ENCODE measurements around the gene PRKAG2. TPM values are rescaled to one million over a fixed set of nuclear protein-coding genes. Genes with fewer than 3 reads are reported as not detected.

Gene PRKAG2
- total RNA-seq, 1 donor from 2014 or later = 22.6 TPM

DNA sequence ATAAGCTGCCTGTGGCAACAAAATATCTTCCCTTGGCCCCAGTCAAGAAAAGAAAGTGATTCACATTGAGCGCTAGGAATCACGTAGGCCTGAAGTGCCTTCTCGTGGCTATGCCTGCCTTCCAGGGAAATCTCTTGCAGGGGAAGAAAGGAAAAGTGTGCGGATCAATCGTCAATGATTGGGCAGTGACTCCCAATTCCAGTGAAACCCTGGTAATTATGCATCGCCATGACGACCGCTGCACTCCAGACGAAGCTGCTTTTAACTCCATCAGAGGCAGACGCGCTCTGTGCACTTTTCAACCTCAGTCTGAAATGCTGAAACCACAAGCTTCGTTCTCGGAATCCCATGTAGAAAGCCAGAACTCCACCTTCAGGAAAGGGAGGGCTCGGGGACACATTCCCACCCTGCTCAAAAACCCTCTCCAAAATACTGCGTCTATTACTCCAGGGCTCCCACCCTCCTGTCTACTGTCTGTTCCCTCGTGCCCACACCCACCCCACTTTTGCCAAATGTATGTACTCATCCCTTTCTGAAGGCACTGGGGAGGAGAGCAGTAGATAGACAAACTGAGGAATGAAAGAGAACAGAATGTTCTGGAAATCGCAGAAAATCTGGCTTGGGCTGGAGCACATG is 24.2 kb upstream of the PRKAG2 start:
- peak; percentile 40 for DNase-seq (ENCODE audit: low read depth)

DNA sequence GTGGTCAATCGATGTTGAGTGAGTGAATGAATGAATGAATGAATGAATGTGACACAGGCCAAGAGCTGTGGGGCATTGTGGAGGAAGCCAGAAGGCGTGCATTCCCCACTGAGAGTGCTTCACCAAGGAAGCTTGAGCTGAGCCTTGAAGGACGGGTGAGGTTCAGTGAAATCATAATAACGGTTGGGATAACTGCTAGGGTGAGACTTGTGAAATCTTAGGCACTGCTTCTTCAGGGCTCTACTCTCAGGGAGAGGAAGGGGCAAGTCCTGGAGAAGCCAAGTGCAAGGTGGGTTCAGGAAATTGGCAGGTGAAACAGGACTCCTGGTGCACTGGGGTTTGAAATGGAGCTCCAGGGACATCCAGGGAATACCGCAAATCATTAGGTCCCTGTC is 23.7 kb upstream of the PRKAG2 start:
- no peak for DNase-seq (ENCODE audit: low read depth)

DNA sequence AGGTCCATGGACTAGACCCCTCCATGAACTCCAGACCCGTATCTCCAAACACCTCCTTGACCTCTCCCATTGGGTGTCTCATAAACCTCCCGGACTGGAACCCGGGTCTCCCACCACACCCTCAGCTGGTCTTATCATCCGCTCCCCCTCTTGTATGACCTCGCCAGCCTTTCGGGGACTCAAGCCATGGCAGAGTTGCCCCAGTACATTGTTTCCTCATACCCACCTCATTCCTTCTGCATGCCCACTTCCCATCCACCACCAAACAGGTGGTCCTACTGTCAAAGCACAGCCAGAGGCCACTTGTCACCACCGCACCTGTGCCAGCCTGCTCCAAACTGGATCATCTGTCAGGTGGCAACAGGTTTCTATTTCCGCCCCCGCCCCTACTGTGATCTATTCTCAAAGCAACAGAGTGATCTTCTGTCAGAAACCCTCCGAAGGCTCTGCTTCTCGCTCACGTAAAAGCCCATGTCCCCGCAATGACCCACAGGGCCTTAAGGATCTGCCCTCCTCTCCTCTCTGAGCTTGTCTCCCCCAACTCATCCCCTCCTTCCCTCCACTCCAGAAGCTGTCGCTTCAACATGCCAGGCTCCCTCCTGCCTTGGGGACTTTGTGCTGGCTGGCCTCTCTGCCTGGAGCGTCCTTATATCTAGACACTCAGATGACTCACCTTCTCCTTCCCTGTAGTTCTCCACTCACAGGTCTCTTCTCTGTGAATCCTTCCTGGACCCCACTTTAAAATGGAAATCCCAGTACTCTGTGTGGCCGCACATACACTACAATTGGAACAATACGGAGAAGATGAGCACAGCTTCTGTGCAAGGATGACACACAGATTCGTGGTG is 22.8 kb upstream of the PRKAG2 start:
- DNase-seq (ENCODE audit: low read depth) = no peak

DNA sequence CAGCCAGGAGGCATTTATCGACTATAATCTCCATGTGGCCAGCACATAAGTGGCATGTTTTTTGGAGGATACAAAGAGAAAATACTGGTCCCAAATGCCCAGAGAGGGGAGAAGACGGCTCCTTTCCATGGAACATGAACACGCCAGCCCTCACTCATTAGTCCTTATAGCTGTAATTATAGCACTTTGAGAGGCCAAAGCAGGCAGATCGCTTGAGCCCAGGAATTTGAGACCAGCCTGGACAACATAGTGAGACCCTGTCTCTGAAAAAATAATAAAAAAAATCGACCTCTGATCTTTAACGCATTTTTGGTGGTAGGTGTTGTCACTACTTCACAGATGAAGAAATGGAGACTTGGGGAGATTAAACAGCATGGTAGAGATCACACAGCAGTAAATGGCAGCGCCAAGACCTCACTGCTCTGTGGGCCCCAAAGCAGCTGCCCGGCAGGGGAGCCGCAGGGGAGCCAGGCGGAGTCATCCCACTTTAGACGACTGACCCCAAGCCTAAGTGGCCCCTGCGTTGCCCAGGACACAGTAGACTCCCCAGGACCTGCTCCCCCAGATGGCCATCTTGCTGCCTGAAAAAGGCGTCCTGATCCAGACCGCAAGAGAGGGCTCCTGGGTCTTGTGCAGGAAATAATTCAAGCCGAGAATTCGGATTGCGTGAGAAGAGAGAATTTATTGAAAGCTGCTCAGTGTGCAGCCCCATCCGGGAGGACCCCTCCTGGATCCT is 21.2 kb upstream of the PRKAG2 start:
- no peak for DNase-seq (ENCODE audit: low read depth)

DNA sequence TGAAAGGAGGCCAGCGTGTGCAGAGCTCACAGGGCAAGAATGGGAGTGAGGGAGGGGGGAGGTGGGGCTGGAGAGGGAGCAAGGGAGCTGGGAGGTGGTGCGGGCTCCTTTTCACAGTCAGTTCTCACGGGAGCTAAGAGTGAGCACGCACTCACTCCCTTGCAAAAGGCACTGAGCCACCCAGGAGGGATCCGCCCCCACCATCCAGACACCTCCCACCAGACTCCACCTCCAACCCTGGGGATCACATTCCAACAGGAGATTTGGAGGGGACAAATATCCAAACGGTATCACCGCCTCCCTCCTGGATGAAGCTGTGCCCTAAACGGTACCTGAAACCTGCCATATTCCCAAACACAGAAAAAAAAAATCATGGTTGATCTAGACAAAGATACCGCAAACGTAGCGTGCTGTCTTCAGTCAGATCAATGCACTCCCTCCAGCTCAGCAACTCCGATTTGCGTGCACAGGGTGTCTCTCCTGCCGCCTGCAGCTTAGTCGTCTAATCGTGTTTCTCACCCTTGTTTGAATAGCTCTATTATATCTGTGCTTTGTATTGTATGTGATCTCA is 20.3 kb upstream of the PRKAG2 start:
- DNase-seq (ENCODE audit: low read depth) = no peak

DNA sequence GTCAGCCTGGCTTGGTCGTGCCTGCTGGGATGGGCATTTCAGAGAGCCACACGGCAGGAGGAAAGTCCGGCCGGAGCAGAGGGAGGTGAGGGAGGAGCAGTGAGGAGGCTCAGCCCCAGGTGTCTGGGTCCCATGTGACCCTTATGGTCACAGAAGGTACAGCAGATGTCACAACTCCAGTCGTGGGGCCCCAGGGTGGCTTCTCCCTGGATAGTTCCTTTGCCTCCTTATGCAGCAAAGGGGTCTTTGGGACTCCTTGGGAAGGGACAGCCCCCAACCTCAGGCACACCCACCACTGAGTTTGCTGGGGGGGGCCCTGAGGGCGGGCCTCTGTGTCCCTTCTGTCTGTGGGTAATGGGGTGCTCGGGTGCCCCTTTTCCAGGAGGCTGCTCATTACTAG is 19.6 kb upstream of the PRKAG2 start:
- no peak for DNase-seq (ENCODE audit: low read depth)

DNA sequence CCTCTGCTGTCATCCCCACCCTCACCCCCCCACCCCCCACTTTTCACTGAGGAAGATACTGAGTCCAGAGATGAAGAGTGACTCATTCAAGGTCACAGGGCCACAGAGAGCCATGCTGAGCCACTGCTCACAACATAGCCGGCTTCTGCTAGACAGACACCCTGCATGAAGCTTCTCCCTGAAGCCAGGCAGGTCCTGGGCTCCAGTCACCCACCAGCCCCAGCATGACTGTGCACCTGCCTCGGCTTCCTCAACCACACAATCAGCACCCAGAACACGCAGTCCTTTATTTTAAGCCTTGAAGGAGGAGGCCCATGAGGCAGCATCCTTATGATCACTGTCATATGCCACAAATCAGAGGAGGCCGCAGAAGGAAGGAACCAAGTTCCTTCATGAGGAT is 19.2 kb upstream of the PRKAG2 start:
- no peak for DNase-seq (ENCODE audit: low read depth)

DNA sequence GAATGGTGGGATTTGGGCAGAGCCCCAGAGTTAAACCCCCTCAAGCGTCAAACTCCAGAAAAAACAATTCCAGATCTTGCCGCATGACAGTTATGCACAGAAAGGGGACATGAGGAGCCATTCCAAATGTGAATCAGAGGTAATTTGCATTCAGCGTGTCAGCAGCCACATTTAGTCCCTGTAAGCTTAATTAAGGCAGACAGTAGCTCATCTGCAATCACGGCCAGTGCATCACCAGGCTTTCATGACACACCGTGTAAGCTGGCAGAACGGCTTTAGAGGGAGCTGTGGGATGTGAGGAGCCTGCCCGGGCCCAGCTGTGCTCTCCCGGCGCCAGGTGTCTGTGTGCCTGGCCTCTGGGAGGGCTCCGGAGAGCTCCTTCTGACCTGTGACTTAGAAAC is 18.7 kb upstream of the PRKAG2 start:
- DNase-seq (ENCODE audit: low read depth) = peak; percentile 57

DNA sequence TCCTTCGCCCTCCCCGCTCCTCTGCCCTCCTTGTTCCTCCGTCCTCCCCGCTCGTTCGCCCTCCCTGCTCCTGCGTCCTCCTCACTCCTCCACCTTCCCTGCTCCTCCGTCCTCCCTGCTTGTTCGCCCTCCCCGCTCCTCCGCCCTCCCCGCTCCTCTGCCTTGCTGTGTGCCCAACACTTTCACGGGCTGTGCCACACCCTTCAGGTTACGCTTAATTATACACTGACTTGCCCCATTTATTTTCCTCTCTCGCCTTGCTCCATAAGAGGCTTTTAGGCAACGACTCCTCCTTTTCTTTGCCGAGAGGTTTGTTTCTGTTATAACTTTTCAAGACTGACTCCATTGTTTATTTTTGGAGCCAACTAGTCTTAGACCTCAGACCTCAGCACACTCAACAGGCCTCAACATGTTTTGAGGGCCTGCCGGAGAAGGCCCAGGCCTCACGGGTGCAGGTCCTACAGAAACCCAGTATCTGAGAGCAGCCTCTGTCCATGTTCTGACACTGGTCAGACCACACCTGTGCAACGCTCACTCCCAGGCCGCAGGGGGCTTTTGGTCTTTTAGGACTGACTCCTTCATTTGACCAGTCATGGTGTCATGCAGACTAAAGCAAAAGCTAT is 18.2 kb upstream of the PRKAG2 start:
- no peak for DNase-seq (ENCODE audit: low read depth)

DNA sequence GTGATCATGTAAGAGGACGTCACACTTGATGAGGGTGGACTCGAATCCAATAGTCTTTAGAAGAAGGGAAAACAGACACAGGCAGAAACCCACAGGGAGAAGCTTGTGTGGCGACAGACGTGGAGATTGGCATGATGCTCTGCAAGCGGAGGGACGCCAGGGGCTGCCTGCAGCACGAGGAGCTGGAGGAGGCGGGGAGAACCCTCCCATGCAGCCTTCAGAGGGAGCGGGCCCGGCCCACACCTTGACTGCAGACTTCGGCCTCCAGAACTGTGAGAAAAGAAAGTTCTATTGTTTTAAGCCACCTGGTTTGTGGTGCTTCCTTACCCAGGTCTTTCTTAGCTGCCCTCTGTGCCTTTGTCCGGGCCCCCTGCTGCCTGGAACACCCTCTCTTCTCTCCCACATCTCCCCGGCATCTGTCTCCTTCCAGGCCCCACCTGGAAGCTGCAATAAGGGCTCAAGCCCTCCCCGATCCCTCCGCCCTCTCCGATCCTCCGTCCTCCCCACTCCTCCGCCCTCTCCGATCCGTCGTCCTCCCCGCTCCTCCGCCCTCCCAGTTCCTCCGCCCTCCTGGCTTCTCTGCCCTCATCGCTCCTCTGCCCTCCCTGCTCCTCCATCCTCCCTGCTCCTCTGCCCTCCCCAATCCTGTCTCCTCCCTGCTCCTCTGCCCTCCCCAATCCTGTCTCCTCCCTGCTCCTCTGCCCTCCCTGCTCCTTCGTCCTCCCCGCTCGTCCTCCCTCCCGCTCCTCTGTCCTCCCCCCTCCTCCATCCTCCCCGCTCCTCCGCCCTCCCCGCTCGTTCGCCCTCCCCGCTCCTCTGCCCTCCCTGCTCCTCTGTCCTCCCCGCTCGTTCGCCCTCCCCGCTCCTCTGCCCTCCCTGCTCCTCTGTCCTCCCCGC is 17.4 kb upstream of the PRKAG2 start:
- no peak for DNase-seq (ENCODE audit: low read depth)

DNA sequence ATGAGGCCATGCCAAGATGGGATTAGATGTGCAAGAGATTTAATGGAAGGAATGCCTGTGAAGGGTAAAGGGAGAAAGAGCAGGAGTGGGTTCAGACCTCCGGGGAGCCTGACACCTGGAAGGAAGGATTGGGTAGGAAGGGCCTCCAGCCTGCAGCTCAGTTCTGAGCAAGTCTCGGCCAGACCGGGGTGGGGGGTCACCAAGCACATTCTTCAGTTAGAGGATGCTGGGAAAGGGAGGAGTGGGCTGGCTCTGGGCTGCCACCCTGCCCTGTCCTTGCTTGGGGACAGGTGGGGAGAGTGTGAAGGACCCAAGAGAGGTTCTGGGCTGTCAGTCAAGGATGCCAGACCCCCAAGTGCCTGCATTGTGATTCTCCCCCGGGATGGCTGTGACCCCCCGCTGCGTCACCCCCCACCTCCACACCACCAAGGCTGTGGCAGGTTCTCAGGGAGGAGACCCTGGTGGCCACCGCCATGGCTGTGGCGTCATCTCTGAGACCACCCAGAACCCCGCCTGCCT is 16.5 kb upstream of the PRKAG2 start:
- no peak for DNase-seq (ENCODE audit: low read depth)

DNA sequence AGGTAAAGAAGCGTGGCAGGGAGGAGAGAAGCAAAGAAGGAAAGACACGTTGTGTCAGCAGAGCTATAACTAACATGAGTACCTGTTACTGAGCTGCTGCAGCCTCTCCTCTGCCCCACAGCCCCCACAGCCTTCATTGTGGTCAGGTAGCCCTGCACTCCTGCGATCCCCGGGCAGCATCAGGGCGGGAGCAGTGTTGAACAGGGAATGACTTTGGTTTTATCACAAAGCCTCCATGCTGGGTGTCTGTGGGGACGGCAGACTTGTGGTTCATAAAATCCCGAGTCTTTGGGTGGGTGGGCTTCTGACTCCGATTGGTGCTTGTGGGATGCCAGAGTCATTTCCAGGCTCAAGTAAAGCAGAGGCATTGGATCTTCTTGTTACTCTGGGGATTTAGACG is 14.8 kb upstream of the PRKAG2 start:
- no peak for DNase-seq (ENCODE audit: low read depth)

DNA sequence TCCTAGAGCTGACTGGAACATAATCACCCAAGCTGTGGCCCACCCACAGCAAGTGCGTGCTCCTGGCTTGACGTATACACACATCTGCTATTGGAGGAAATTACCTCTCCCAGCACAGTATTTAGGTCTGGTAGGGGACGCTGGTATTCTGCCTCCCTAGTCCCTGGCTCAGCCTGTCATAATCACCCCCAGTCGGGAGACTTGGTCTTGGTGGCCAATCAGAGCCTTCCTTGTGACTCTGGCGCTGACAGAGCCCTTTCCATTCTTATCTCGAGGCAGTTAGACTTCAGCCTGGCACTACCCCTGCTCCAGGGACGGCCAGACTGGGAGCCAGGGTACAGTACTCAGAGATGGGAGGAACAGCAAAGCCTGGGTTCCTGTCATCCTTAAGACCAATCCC is 14.3 kb upstream of the PRKAG2 start:
- no peak for DNase-seq (ENCODE audit: low read depth)

DNA sequence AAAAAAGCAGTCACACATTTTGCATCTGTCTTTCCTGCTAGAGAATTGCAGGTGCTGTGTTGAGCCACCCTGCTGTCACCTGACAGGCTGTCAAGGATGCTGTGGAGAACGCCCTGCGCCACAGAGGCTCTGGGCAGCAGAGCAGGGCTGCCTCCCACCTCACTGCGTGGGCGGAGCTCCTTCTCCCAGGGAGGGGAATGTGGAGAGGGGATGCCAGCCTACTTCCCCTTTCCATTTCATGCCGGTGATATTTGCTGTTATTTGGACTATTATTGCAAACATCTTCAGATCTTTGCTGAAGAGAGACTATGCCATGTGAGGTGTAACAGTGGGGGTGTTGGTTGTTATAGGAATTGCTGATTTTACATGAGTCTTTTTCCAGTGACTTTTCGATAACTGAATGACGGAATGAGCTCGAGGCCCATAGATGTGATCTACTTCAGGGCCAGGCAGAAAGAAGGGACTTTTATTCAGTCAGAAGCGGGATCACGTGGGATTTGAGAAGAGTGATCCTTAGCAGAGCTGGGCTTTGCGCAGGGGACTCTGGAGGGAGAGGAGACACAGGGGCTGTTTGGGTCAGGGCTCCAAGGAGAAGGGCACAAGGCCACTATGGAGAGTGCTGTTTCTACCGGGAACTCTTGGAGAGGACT is 13.6 kb upstream of the PRKAG2 start:
- no peak for DNase-seq (ENCODE audit: low read depth)

DNA sequence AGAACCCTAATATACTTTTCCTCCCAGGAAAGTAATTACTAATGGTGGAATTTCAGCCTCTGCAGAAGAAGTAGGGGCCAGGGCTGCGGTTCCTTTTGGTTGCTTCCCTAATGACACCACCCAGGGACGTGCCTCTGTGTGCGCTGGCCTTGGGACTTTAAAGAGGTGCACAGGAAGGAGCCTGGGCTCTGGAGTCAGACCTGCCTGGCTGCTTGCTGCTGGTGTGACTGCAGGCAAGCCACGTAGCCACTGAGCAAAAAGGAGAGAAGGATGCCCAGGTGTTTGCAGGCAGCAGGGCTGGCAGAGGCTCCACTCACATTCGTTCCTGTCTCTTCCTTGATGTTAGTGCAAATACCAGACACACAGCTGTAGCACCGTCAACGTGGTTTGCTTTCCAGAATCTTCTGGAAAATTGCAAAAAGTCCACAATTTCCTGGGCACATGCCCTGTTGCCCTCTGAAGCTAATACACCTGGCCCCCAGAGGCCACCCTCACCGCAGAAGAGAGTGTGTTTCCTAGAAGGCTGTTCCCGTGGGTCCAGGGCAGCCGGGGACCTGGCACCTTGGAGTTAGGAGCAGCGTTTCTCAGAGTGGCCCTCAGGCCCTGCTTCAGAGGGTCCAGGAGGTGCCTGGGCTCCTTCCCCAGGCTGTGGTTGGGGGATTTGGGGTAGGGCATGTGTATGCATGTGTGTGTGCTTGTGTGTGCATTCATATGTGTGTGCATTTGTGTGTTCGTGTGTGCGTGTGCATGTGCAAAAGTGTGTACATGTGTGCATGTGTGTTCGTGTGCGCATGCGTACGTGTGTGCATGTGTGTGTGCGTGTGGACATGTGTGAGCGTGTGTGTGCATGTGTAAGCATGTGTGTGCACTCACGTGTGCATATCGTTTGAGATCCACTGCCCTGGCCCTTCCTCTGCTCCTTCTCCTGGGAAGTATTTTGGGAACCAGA is 12.8 kb upstream of the PRKAG2 start:
- DNase-seq (ENCODE audit: low read depth) = no peak

DNA sequence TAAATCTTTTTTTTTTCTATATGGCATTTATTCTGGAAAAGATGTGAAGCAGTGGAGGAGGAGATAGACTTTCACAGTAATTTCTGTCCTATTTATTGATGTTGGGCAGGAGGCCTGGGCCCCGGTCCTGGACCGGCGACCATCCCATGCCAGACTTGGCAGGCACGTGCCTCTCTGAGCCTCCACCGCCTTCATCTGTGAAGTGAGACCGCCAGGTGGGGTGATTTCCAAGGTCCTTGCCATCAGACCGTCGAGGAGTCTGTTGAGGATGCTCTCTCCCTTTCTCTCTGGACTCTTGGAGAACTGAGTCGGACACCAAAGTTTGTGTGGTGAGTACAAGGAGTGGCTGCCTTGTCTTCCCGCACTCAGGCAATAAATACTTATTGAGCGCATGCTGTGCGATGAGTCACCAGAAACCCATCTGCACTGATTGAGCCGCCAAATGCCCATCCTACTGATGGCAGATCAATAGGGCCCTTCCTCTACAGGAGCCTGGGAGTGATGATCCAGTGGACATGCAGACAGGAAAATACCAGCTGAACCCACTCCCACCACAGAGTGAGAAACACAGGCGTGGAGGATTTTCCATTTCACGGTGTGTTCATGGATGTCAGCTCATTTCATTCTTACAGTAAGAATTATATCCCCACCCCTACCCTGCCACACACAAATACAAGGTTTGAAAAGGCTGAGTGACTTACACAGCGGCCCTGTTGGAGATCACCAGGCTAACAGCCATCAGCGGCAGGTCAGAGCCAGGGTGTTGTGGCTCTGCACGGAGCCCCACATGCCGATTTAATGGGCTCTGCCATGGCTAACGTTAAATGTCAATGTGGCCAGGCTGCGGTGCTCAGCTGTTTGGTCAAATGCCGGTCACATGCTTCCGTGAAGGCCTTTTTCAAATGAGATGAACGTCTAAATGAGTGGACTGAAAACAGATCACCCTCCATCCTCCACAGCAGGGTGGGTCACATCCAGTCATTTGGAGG is 11.5 kb upstream of the PRKAG2 start:
- DNase-seq (ENCODE audit: low read depth) = peak; percentile 56

DNA sequence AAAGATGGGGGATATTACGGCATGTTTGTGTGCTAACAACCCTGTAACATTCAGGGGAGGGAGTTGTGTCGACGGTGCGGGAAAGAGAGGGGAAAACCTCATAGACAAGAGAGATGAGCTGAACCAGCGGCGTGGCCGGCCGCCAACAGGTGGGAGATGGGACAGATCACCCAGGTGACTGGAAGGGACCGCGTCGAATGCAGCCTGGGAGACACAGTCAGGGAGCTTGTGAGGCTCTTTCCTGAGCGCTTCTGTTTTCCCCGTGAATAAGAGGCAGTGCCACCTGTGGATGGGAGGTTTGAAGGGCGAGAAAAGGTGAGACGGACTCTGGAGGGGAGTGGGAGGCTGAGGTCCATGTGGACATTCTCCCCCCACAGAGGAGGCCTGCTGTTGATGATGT is 9.9 kb upstream of the PRKAG2 start:
- no peak for DNase-seq (ENCODE audit: low read depth)

Measured in myocyte (in vitro differentiated cells).